SK-N-MC (cell line): Measurements from ENCODE around the gene PDE1A.

ENCODE experiments used
- EZH2 ChIP-seq: fragments of 200-600 bp; sonication (generic); IDR thresholded peaks from one replicate; pipeline ENCODE4 v1.6.1; 2017; ENCODE audit warnings: antibody characterized with exemption
- POLR2AphosphoS5 ChIP-seq: IDR thresholded peaks from 2 replicates; pipeline ENCODE4 v1.6.1; 2012; ENCODE audit warnings: mild to moderate bottlenecking, low read depth, low read length, borderline replicate concordance

GRCh38 chr2:182358601-182359000 lies 68.2 kb downstream of the PDE1A start:
- TF ChIP-seq POLR2AphosphoS5 (no peak), EZH2 (no peak)
